GM19395 (cell line): ENCODE results near the gene LRMDA.
A peak's percentile ranks its signal among the peaks of the same experiment; 100 is the strongest.
"Not testable (repeated sequence)": the region's sequence is repeated elsewhere in the genome, so short reads cannot be mapped to it uniquely, and the experiment has no call there.

ENCODE experiments used
- ATAC-seq: cut with Tn5 transposase; IDR thresholded peaks from one replicate; pipeline ENCODE4 v1.9.1; 2021; ENCODE audit warnings: mild to moderate bottlenecking, moderate library complexity; ENCODE audit not compliant: unreplicated experiment

Gene LRMDA

DNA sequence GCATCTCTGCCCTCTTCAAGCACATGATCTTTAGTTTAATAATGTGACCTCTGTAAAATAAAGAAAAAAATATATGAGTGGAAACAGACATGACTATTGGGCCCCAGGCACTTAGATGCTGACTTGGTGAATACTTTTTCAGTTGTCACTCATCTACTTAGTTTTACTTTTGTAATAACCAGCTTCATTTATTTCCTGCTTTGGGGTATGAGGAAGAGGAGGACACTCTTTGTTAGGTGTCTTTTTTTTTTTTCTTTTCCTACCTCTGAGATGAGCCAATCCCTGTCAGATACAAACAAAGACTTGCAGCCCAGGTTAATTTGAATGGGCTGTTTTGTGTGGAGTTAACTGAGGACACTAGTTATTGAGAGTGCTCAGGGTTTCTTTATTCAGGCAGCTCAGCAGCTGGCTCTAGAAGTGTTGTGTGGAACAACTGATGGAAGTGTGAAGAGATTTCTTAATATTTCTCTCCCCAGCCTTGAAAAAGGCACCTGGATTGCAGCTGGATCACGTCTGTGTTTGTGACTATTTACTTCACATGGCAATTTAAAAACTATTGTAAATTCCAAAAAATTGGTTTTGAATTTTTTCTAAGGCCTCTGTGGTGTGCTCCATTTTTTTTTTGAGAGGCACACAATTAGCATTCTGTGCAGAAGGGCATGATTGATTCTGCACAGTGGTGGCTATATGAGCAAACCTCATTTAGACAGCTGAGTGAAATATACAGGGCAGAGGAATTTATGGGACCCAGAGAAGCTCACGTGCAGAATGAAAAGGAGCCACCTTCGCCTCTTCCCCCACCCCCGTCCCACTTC is 333.8 kb downstream of the LRMDA start:
- ATAC-seq = no peak

- no peak for ATAC-seq
Measured at GRCh38 chr10:75765789-75766096, 334.3 kb downstream of the LRMDA start.

DNA sequence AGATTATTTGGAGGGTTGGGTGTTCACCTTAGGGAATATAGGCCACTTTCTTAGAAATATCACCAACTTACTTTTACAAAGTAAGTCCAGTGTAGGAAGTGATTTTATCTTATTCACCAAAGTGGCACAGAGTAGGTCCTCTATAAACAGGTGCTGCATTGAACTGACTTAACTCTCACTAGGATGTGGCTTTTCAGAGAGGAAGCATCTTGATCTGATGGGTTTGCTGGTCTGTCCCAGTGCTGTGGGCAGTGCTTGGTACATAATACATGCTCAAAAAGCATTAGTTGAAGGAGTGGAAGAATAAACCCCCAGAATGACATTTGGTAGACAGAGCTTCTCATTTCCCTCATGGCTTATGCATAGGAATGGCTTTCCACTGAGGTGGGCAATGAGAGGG is 334.7 kb downstream of the LRMDA start:
- no peak for ATAC-seq

DNA sequence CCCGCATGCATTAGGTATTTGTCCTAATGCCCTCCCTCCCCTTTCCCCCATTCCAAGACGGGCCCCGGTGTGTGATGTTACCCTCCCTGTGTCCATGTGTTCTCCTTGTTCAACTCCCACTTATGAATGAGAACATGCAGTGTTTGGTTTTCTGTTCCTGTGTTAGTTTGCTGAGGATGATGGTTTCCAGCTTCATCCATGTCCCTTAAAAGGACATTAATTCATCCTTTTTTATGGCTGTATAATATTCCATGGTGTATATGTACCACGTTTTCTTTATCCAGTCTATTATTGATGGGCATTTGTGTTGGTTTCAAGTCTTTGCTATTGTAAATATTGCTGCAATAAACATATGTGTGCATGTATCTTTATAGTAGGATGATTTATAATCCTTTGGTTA is 335.3 kb downstream of the LRMDA start:
- ATAC-seq = not testable (repeated sequence)

- no peak for ATAC-seq
Measured at GRCh38 chr10:75770626-75771081, 339.2 kb downstream of the LRMDA start.

- no peak for ATAC-seq
Measured at GRCh38 chr10:75771606-75772005, 340.2 kb downstream of the LRMDA start.

DNA sequence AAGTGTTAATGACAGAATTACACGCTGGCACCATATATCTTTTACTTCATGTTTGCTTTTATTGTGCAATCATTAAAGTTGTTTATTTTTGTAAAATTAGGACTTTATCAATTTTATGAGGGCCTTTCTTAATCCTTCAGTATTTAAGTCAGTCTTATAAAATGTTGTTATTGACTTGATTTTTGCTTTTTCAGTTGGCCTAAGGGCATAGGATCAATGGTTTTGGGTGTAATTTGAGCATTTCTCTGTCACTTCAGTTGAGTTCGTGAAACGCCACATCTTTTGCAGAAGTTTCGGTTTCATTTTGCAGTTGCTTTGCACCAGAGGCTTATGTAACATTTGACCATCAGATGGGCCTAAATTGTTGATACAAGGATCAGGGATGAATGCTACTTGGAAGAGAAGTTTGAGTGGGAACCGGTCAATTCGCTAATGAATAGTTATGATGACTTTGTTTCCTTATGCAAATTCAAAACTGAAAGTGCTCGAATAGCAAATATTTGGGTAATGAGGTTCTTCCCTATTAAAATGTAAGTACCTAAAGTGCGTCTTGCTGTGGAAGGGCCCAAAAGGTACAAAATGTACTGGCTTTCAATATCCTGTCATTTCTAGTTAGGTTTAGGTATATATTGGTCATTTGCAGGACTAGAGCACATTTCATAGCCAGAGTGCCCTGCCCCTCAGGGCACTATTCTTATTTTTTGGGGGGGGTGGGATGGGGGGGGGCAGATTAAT is 340.9 kb downstream of the LRMDA start:
- peak; percentile 79 for ATAC-seq

- no peak for ATAC-seq
Measured at GRCh38 chr10:75773231-75773780, 341.9 kb downstream of the LRMDA start.

GRCh38 chr10:75773813-75774782 is 342.7 kb downstream of the LRMDA start:
- ATAC-seq = no peak

DNA sequence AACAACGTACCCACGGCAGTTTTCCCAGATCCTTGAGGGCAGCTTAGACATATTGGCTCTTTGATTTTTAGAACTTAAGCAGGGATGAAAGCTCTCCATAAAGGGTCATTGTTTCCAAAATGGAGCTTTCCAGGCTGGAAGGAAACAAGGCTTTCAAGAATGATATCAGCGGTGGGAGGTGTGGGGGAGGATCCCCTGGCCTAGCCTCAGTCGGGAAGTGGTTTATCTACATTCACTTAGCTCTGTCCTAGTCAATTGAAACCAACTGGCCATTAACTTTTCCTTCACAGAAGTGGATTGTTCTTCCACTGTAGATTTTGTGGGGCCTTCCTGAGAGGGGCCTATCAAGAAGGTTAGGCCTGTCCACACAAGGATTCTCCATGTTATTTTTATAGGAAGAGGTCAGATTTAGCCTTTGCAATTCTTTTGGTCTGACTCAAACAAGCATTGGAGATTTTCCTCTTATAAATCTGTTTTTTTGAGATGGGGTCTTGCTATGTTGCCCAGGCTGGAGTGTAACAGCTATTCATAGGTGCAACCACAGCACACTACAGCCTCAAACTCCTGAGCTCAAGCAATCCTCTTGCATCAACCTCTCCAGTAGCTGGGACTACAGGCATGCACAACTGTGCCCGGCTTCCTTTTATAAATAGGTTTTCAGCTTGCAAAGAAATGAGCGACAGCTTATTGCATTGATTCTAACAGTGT is 343.5 kb downstream of the LRMDA start:
- ATAC-seq = no peak

GRCh38 chr10:75776738-75777504 is 345.5 kb downstream of the LRMDA start:
- no peak for ATAC-seq

DNA sequence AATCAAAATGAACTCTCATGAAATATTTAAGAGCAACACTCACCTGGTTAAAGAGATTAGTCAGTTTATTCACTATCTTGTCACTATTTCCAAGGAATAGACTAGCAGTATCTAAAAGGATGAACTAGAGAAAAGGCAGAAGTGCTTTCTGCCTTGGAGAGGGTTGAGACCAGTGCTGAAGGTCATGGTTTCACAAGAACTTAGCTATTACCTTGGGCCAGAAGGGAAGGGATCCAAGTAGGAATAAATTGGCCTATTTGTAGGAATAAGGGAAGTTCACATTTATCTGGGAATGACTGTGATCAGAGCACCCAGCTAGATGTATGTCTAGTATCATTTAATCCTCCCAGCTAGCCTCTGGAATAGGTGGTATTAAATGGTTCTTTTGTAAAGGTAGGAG is 347.2 kb downstream of the LRMDA start:
- ATAC-seq = no peak

DNA sequence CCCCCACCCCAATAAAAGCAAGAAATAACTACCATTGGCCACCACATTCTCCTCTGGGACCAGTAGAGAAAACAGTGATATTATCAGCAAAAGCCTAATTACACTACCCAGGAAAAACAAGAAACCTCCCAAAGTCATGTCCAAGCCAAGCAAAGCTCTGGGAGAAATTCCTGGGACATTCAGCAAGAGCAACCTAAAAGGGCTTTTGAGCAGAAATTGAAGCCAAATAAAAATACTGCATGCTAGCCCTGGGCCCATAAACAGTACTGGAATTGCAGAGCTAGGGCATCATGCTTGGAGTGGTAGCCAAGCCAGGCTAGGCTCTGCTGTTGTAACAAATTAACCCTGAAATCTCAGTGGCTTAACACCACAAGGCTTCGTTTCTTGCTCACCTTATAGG is 347.9 kb downstream of the LRMDA start:
- ATAC-seq = no peak

DNA sequence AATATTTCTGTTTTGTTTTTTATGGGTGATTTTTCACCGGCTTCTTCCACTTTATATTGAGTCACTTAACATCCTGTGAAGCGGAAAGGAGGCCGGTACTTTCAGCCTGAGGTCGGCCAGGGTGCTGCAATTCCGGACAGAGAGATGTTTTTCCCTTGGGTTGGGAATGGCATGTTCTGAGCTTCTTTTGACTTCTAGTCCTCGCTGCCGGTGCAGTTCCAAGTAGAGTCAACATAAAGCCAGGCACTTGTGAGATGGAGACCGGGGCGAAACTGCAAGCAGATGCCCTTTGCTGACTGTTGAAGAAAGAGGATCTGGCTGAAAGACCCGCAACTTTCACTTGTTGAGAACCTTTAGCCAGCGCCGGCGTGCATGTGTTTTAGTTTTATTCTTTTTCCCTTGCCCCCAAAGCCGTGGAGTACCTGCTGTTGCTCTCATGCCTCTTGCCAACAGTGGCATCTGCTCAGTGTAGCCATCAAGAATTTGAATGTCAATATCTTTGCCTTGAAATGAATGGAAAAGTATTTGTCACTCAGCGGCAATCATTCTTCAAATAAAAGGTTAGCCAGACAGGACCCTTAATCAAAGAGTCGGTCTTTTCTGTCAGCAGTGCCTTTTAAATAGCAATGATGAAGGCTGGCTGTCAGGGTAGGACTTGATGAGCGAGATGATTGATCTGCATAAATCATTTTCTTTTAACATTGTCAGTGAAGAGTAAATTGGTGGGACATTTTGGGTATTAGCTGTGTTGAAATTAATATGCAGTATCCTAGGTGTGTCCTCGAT is 351.2 kb downstream of the LRMDA start:
- ATAC-seq = no peak

DNA sequence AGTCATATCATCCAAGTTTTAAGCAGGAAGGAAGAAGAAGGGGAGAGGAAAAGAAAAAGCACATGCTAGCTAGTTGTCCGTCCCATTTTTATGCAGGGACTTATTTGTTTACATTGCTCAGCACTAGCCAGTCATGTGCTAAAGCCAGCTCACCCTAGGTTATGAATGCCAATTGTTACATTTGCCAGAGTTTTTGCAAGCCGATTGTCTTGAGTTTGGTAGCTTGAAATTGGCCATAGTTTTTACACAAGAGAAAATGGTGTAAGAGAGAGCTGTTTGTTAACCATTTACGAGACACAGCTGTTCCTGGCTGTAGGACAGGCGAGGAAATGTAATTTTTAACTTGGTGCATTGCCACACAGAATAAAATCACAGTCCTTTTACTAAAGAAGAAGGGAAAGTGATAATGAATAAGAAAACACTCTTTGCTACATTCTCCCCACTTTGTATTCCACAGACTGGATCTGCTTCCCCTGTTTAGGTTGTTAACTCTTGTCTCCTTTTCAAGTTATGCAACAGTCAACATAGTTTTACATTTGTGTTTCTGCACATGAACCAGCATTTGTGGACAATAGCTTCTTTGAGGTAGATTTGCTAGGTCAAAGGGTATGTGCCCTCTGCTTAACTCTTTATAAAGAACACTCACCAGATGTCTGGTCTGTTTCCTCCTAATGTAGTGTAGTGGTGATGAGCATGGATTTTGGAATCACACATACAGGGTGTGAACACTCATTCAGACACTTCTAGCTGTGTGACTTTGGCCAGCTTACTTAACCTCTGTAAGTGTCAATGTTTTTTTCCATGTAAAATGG is 357.2 kb downstream of the LRMDA start:
- ATAC-seq = no peak

- no peak for ATAC-seq
Measured at GRCh38 chr10:75793848-75794247, 362.4 kb downstream of the LRMDA start.

GRCh38 chr10:75801121-75801520 is 369.7 kb downstream of the LRMDA start:
- ATAC-seq = no peak

- no peak for ATAC-seq
Measured at GRCh38 chr10:75801661-75802060, 370.2 kb downstream of the LRMDA start.
